ENCODE results near the gene ADAMTS18.

DNA sequence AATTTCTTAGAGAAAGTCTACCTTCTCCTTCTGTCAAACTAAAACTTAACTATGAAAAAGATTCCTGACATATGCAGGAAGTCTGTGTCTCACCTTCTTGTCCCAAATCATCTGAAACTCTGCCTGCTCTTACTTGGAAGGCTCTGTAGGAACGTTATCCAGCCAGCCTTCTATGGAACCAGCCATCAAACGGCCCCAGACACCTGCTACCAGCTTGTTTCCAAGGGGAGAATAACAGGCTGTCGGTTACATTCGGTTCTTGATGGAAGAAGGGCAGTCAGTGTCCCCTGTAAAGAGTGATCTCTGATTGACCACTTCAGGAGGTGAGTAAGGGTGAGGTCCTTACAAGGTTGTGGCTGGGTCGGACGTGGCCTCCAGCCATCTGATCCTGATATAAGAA, 1.7 kb downstream of the ADAMTS18 start:
- TF ChIP-seq, protein P1, sequence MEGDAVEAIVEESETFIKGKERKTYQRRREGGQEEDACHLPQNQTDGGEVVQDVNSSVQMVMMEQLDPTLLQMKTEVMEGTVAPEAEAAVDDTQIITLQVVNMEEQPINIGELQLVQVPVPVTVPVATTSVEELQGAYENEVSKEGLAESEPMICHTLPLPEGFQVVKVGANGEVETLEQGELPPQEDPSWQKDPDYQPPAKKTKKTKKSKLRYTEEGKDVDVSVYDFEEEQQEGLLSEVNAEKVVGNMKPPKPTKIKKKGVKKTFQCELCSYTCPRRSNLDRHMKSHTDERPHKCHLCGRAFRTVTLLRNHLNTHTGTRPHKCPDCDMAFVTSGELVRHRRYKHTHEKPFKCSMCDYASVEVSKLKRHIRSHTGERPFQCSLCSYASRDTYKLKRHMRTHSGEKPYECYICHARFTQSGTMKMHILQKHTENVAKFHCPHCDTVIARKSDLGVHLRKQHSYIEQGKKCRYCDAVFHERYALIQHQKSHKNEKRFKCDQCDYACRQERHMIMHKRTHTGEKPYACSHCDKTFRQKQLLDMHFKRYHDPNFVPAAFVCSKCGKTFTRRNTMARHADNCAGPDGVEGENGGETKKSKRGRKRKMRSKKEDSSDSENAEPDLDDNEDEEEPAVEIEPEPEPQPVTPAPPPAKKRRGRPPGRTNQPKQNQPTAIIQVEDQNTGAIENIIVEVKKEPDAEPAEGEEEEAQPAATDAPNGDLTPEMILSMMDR (IDR thresholded peaks at IDR 0.05), result no peak
- no peak for TF ChIP-seq POLR2A (IDR thresholded peaks at IDR 0.05)
